PC-9 (cell line): Measurements from ENCODE around the gene DNAL4. TPM values are rescaled to one million over a fixed set of nuclear protein-coding genes. Genes with fewer than 3 reads are reported as not detected.
A peak's percentile ranks its signal among the peaks of the same experiment; 100 is the strongest.

ENCODE experiments used
- BruUV-seq: library from RNA; stranded (reverse); fragments of 400-500 nt; replicated peaks from 2 replicates; lab custom pipeline; 2021; lab: Mats Ljungman, UMichigan
- CTCF ChIA-PET: fragments of 300-600 bp; sonication (Branson Sonifier 250); formaldehyde crosslinking; loops from one replicate; lab custom pipeline; 2022; ENCODE audit warnings: antibody characterized with exemption; lab: Charles Lee
- POLR2A ChIA-PET: fragments of 300-600 bp; sonication (Branson Sonifier 250); formaldehyde crosslinking; loops from one replicate; lab custom pipeline; 2022; ENCODE audit warnings: antibody characterized with exemption; ENCODE audit not compliant: unreplicated experiment; lab: Charles Lee
- DNase-seq, 2 experiments: peaks; one replicate each; pipeline versions ENCODE4 v3.0.0 to v3.0.0-alpha.2; 2015 to 2022; ENCODE audit warnings: mixed read lengths in 1 of 2
- H2AFZ ChIP-seq: fragments of 200-600 bp; sonication (generic); 2 replicates; pipeline ENCODE4 v1.8.1; 2017; ENCODE audit warnings: antibody characterized with exemption
- H3F3A ChIP-seq: fragments of 200-600 bp; sonication (generic); 2 replicates; pipeline ENCODE4 v1.8.1; 2017; ENCODE audit warnings: antibody characterized with exemption, mild to moderate bottlenecking, low read depth; ENCODE audit not compliant: insufficient read depth
- H3K27ac ChIP-seq: fragments of 200-600 bp; sonication (generic); 2 replicates; pipeline ENCODE4 v1.6.1; 2016; ENCODE audit warnings: mixed run types
- H3K27me3 ChIP-seq: fragments of 200-600 bp; sonication (generic); 2 replicates; pipeline ENCODE4 v1.6.1; 2016; ENCODE audit warnings: low read depth, mixed run types; ENCODE audit not compliant: insufficient read depth
- H3K36me3 ChIP-seq: fragments of 200-600 bp; sonication (generic); 2 replicates; pipeline ENCODE4 v1.6.1; 2016; ENCODE audit warnings: low read depth, mixed run types
- H3K4me1 ChIP-seq: fragments of 200-600 bp; sonication (generic); replicated peaks from 2 replicates; pipeline ENCODE4 v1.6.1; 2016; ENCODE audit warnings: mixed run types; ENCODE audit not compliant: insufficient read depth
- H3K4me2 ChIP-seq: fragments of 200-600 bp; sonication (generic); 2 replicates; pipeline ENCODE4 v1.6.1; 2017; ENCODE audit warnings: mixed run types
- H3K4me3 ChIP-seq: fragments of 200-600 bp; sonication (generic); 2 replicates; pipeline ENCODE4 v1.6.1; 2016; ENCODE audit warnings: mixed run types
- H3K79me2 ChIP-seq: fragments of 200-600 bp; sonication (generic); 2 replicates; pipeline ENCODE4 v1.6.1; 2017; ENCODE audit warnings: low read depth, mixed run types
- H3K9me2 ChIP-seq: fragments of 200-600 bp; sonication (generic); 2 replicates; pipeline ENCODE4 v1.8.1; 2017; ENCODE audit warnings: mild to moderate bottlenecking; ENCODE audit not compliant: insufficient read depth
- H3K9me3 ChIP-seq: fragments of 200-600 bp; sonication (generic); 2 replicates; pipeline ENCODE4 v1.8.1; 2016; ENCODE audit warnings: low read depth; ENCODE audit not compliant: insufficient read depth
- H4K20me1 ChIP-seq: fragments of 200-600 bp; sonication (generic); 2 replicates; pipeline ENCODE4 v1.8.1; 2017; ENCODE audit not compliant: insufficient read depth
- CTCF ChIP-seq: fragments of 200-600 bp; sonication (generic); conservative IDR thresholded peaks from 2 replicates; pipeline ENCODE4 v1.6.1; 2017; ENCODE audit warnings: mixed run types, antibody characterized with exemption, mild to moderate bottlenecking, moderate library complexity
- EZH2 ChIP-seq: fragments of 200-600 bp; sonication (generic); IDR thresholded peaks from 2 replicates; pipeline ENCODE4 v1.8.0; 2017; ENCODE audit warnings: antibody characterized with exemption, low read depth
- intact Hi-C: fragments of 100-400 bp; cut with micrococcal nuclease; formaldehyde crosslinking; loops from one replicate; pipeline ENCODE4 v1.10.0; 2022; ENCODE audit not compliant: unreplicated experiment
- total RNA-seq: library from RNA; stranded (reverse); gene quantifications from 2 replicates; pipeline ENCODE4 v1.2.3, GENCODE V29; 2021

Gene DNAL4
- total RNA-seq, 1 experiment from 2014 or later = 50.3 TPM

GRCh38 chr22:38753948-38754750 lies 39.8 kb downstream of the DNAL4 start:
- no peak overlapping the region for H2AFZ ChIP-seq
- no peaks in the 10 kb centered on the region for H3K9me2 ChIP-seq
- peak overlapping the region; percentile 89 for H3K4me2 ChIP-seq
- no peak for TF ChIP-seq CTCF
- TF ChIP-seq EZH2 = no peak
- no peaks in the 10 kb centered on the region for H3K27me3 ChIP-seq
- H3F3A ChIP-seq = peaks cover 37% of the 10 kb centered on the region
- H3K79me2 ChIP-seq = peaks cover 38% of the 10 kb centered on the region
- H3K4me3 ChIP-seq = peak overlapping the region; percentile 89
- intact Hi-C loops = loop anchor here (2.0 to 10.0 kb wide), 6 partner anchors 49 to 768 kb away; partner anchors contain the start of genes APOBEC3B, ATF4, GTPBP1 and PICK1
- no peaks in the 10 kb centered on the region for H4K20me1 ChIP-seq
- peak overlapping the region; percentile 87 for H3K27ac ChIP-seq
- H3K4me1 ChIP-seq = peaks cover 55% of the 10 kb centered on the region
- ChIA-PET POLR2A (interaction anchor here (0.6 to 0.7 kb wide), 8 partner anchors 10 to 566 kb away, joined by 3 to 12 read pairs (median 5); no protein-coding TSS in a partner anchor), CTCF (interaction anchor here (0.6 to 1.0 kb wide), 3 partner anchors 12 to 557 kb away, joined by 4 to 6 read pairs (median 5); no protein-coding TSS in a partner anchor)
- BruUV-seq = no TSS peak
- H3K9me3 ChIP-seq = no peaks in the 10 kb centered on the region
- H3K36me3 ChIP-seq = peaks cover 28% of the 10 kb centered on the region
- DNase-seq = peak; percentile 92 to 95

- no peaks in the 10 kb centered on the region for H3K27me3 ChIP-seq
- TF ChIP-seq CTCF = no peak
- no peak for TF ChIP-seq EZH2
- POLR2A ChIA-PET = interaction anchor here (0.5 to 0.8 kb wide), 3 partner anchors 57 to 462 kb away, joined by 6 to 12 read pairs (median 9); no protein-coding TSS in a partner anchor
- H3K27ac ChIP-seq = no peak overlapping the region
- no peak overlapping the region for H3K4me3 ChIP-seq
- DNase-seq = peak; percentile 62 to 95
- peaks cover 44% of the 10 kb centered on the region for H3K36me3 ChIP-seq
- CTCF ChIA-PET = interaction anchor here (0.7 to 1.6 kb wide), 4 partner anchors 12 to 50 kb away, joined by 3 to 13 read pairs (median 8); no protein-coding TSS in a partner anchor
- BruUV-seq = no TSS peak
- H3K4me2 ChIP-seq = no peak overlapping the region
- intact Hi-C loops = loop anchor here (5.0 to 10.0 kb wide), 3 partner anchors 233 to 771 kb away; partner anchors contain the start of genes APOBEC3B, ATF4 and PICK1
- no peaks in the 10 kb centered on the region for H3K9me2 ChIP-seq
- peaks cover 29% of the 10 kb centered on the region for H3K79me2 ChIP-seq
- H3K4me1 ChIP-seq = peaks cover 37% of the 10 kb centered on the region
- no peaks in the 10 kb centered on the region for H3K9me3 ChIP-seq
- peaks cover 47% of the 10 kb centered on the region for H3F3A ChIP-seq
- no peak overlapping the region for H2AFZ ChIP-seq
- H4K20me1 ChIP-seq = no peaks in the 10 kb centered on the region
Measured at GRCh38 chr22:38751422-38752346, 42.3 kb downstream of the DNAL4 start.
